GM12878 (cell line): ENCODE results near the gene ZFP91. TPM values are rescaled to one million over a fixed set of nuclear protein-coding genes. Genes with fewer than 3 reads are reported as not detected.

Experiments
- ATAC-seq: fragments of 200-7000 bp; cut with Tn5 transposase; 3 replicates; pipeline ENCODE4 v1.9.1; 2020; ENCODE audit warnings: mild to moderate bottlenecking, moderate library complexity
- BruUV-seq: library from RNA; stranded (reverse); fragments of 400-500 nt; replicated peaks from 2 replicates; lab custom pipeline; 2021; lab: Mats Ljungman, UMichigan
- CTCF ChIA-PET: fragments of 300-600 bp; sonication (Branson Sonifier 250); formaldehyde crosslinking; extraction: SDS; loops from one replicate; lab custom pipeline; 2021; ENCODE audit warnings: inconsistent platforms; lab: Yijun Ruan, JAX
- POLR2A ChIA-PET: fragments of 350-600 bp; formaldehyde crosslinking; extraction: SDS; loops from one replicate; lab custom pipeline; 2021; ENCODE audit warnings: inconsistent platforms; lab: Charles Lee
- RAD21 ChIA-PET: fragments of 300-600 bp; sonication (Branson Sonifier 250); formaldehyde crosslinking; loops from one replicate; lab custom pipeline; 2023; ENCODE audit warnings: antibody characterized with exemption; ENCODE audit not compliant: unreplicated experiment; lab: Charles Lee
- SMC1A ChIA-PET: fragments of 300-600 bp; sonication (Branson Sonifier 250); formaldehyde crosslinking; loops from one replicate; lab custom pipeline; 2023; ENCODE audit not compliant: unreplicated experiment, uncharacterized antibody; lab: Charles Lee
- DNase-seq: peaks from one replicate; pipeline ENCODE4 v3.0.0-alpha.2; 2011; ENCODE audit warnings: low read depth, low spot score
- FAIRE-seq: peaks from 3 replicates; lab custom pipeline; 2011; peaks lifted over from hg19 to GRCh38; lab: Jason Lieb, UNC
- H2AFZ ChIP-seq: 2 replicates; pipeline ENCODE4 v1.6.0; 2011; ENCODE audit warnings: low read depth, low read length, control low read depth; ENCODE audit not compliant: control insufficient read depth
- H3K27ac ChIP-seq: 2 replicates; pipeline ENCODE4 v1.5.1; 2011; ENCODE audit warnings: control low read depth; ENCODE audit not compliant: control insufficient read depth, insufficient read depth
- H3K27me3 ChIP-seq, 2 experiments: replicated peaks in 1 of 2; 2 replicates each; pipeline versions ENCODE4 v1.6.0 to v1.6.1; 2011; ENCODE audit warnings: low read length in 1 of 2; ENCODE audit not compliant: control insufficient read depth in 2 of 2, insufficient read depth in 2 of 2
- H3K36me3 ChIP-seq, 2 experiments: 2 replicates each; pipeline ENCODE4 v1.5.1; 2011; ENCODE audit warnings: low read length in 1 of 2; ENCODE audit not compliant: control insufficient read depth in 2 of 2, insufficient read depth in 2 of 2
- H3K4me1 ChIP-seq: 2 replicates; pipeline ENCODE4 v1.6.1; 2011; ENCODE audit warnings: mild to moderate bottlenecking, low read length, moderate library complexity, mixed read lengths; ENCODE audit not compliant: control insufficient read depth, insufficient read depth
- H3K4me2 ChIP-seq: 2 replicates; pipeline ENCODE4 v1.6.0; 2011; ENCODE audit warnings: control low read depth; ENCODE audit not compliant: control insufficient read depth, insufficient read depth
- H3K4me3 ChIP-seq: fragments of 200-600 bp; sonication (generic); 2 replicates; pipeline ENCODE4 v1.5.1; 2016
- H3K79me2 ChIP-seq: 2 replicates; pipeline ENCODE4 v1.6.0; 2011; ENCODE audit warnings: low read length; ENCODE audit not compliant: control insufficient read depth, insufficient read depth
- H3K9ac ChIP-seq: 2 replicates; pipeline ENCODE4 v1.8.0; 2011; ENCODE audit warnings: low read length, control low read depth, mixed read lengths; ENCODE audit not compliant: control insufficient read depth, insufficient read depth
- H3K9me3 ChIP-seq: replicated peaks from 3 replicates; pipeline ENCODE4 v1.5.1; 2011; ENCODE audit warnings: mild to moderate bottlenecking, low read length; ENCODE audit not compliant: control insufficient read depth, insufficient read depth
- H4K20me1 ChIP-seq: 2 replicates; pipeline ENCODE4 v1.6.0; 2011; ENCODE audit not compliant: control insufficient read depth, insufficient read depth
- BACH1 ChIP-seq: fragments of 450-650 bp; IDR thresholded peaks from 2 replicates; pipeline ENCODE4 v1.6.1; 2017; ENCODE audit warnings: mild to moderate bottlenecking, borderline replicate concordance
- CHD4 ChIP-seq: fragments of 200-600 bp; sonication (generic); IDR thresholded peaks from 2 replicates; pipeline ENCODE4 v1.6.1; 2016; ENCODE audit warnings: mild to moderate bottlenecking
- EED ChIP-seq: sonication (generic); IDR thresholded peaks from 2 replicates; pipeline ENCODE4 v1.6.1; 2016; ENCODE audit warnings: antibody characterized with exemption, low read depth
- JUND ChIP-seq: IDR thresholded peaks from 2 replicates; pipeline ENCODE4 v1.6.1; 2012; ENCODE audit warnings: low read depth, mild to moderate bottlenecking, low read length, improper control_type of control experiment, moderate library complexity
- KDM1A ChIP-seq: fragments of 200-600 bp; sonication (generic); IDR thresholded peaks from 2 replicates; pipeline ENCODE4 v1.6.1; 2016; ENCODE audit warnings: borderline replicate concordance
- ZNF24 ChIP-seq: fragments of 450-650 bp; IDR thresholded peaks from 2 replicates; pipeline ENCODE4 v1.6.1; 2017; ENCODE audit warnings: antibody characterized with exemption, mild to moderate bottlenecking
- WGBS: methylation state at CpG from one replicate; pipeline ENCODE4 v1.1.6; 2016; ENCODE audit warnings: low lambda C conversion rate; ENCODE audit not compliant: insufficient replicate concordance, insufficient coverage; ENCODE audit errors: missing lambda C conversion rate; 5-methylcytosine and 5-hydroxymethylcytosine counted together
- in situ Hi-C: fragments of 300-500 bp; cut with MboI; formaldehyde crosslinking; loops from 9 replicates; pipeline ENCODE4 v1.14.3; 2018; ENCODE audit warnings: mixed read lengths
- intact Hi-C: fragments of 100-400 bp; cut with micrococcal nuclease; formaldehyde crosslinking; loops from one replicate; pipeline ENCODE4 v1.14.2; 2022; ENCODE audit not compliant: unreplicated experiment
- polyA plus RNA-seq, 11 experiments: library from polyadenylated mRNA; depleted of rRNA in 4 of 11; unstranded in 6 of 11; stranded (reverse) in 5 of 11; fragments of >200 nt; fragmentation: Nextera tagmentation in 4 of 11; fragmentation: Illumina TruSeq in 1 of 11; extraction: Ambion mirVana in 4 of 11; extraction: Trizol in 1 of 11; gene quantifications; 1 replicate in 1 of 11; 2 replicates in 10 of 11; pipeline versions ENCODE4 v1.2.1 to v1.2.3, GENCODE V29; 2011 to 2016; ENCODE audit warnings: inconsistent platforms in 2 of 11, missing spikeins in 2 of 11, low read depth in 1 of 11
- total RNA-seq, 4 experiments: library from RNA; depleted of rRNA in 3 of 4; stranded (reverse); fragments of >200 nt in 3 of 4; fragmentation: Illumina TruSeq in 1 of 4; extraction: Trizol in 1 of 4; gene quantifications; 2 replicates each; pipeline versions ENCODE4 v1.2.1 to v1.2.3, GENCODE V29; 2013 to 2021
- TF ChIP-seq, protein P1 (sequence below): IDR thresholded peaks from 2 replicates; pipeline ENCODE4 v1.6.1; 2011; ENCODE audit warnings: mild to moderate bottlenecking, low read depth, low read length, moderate library complexity; ENCODE audit not compliant: insufficient replicate concordance
- TF ChIP-seq, protein P2 (sequence below): IDR thresholded peaks from 2 replicates; pipeline ENCODE4 v1.6.1; 2012; ENCODE audit warnings: improper control_type of control experiment, low read depth, low read length; ENCODE audit not compliant: insufficient replicate concordance
- TF ChIP-seq, protein P3 (sequence below): fragments of 150-350 bp; IDR thresholded peaks from 2 replicates; pipeline ENCODE4 v1.6.1; 2016; ENCODE audit warnings: low read depth, low read length
- TF ChIP-seq, protein P4 (sequence below): IDR thresholded peaks from 2 replicates; pipeline ENCODE4 v1.6.1; 2011; ENCODE audit warnings: low read depth, low read length, improper control_type of control experiment, borderline replicate concordance

The ZFP91 gene
- total and polyA plus RNA-seq, 10 of the 15 experiments (the other 5 are each of a cell fraction or from before 2014, with no cell fraction given): 12.9 to 54.1 (median 31.7) TPM

DNA sequence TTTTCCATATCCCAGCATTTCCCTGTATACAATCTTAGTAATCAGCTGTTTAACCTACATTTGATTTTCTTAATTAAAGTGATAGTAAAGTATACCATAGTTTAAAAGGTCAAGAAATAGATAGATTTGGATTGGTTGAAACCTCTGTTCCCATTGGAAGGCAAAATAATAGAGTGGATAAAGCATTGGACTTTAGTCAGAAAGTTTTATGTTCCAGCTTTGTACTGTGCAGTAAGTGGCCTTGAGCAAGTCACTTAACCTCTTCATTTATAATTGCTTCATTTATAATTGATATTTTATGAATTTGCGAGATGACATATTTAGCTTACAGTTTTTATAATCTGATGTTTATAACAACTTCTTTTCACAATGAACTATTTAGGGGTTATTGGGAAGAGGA, 3.6 kb downstream of the ZFP91 start:
- no peak for FAIRE-seq
- Histone ChIP-seq H2AFZ (no peak overlapping the region), H3K9ac (no peak overlapping the region; the same call in 1 of the 2 replicates), H3K9me3 (no peaks in the 10 kb centered on the region), H3K27me3 (no peaks in the 10 kb centered on the region), H3K79me2 (peaks cover 84% of the 10 kb centered on the region), H3K4me1 (peaks cover 12% of the 10 kb centered on the region; the same call in 1 of the 2 replicates), H3K4me3 (peak overlapping the region; percentile 39), H3K4me2 (peak overlapping the region; percentile 72), H4K20me1 (no peaks in the 10 kb centered on the region), H3K36me3 (peaks cover 0 to 5% of the 10 kb centered on the region in 2 experiments; a peak in 2 of 4 replicates), H3K27ac (peak overlapping the region; percentile 9; the same call in 1 of the 2 replicates)
- no peak for DNase-seq
- 100% methylated on average over 1 of the region's 1 CpG for WGBS
- BruUV-seq: no TSS peak
- in situ Hi-C loops (loop anchor here (25.0 kb wide), 2 partner anchors 1080 to 1245 kb away; partner anchors contain the start of genes P2RX3, PATL1 and SSRP1), intact Hi-C loops (no loop called here)
- ChIA-PET CTCF (interaction anchor here (2.7 to 10.4 kb wide), 3 partner anchors 14 to 65 kb away, joined by 8 to 110 read pairs (median 39); no protein-coding TSS in a partner anchor), RAD21 (interaction anchor here (0.6 to 1.5 kb wide), 5 partner anchors 15 to 851 kb away, joined by 3 to 11 read pairs (median 5); partner anchors contain the start of gene DTX4), SMC1A (interaction anchor here (0.8 to 2.8 kb wide), 6 partner anchors 13 to 821 kb away, joined by 3 to 10 read pairs (median 4); partner anchors contain the start of gene CTNND1), POLR2A (interaction anchor here (0.7 to 1.6 kb wide), 3 partner anchors 15 to 66 kb away, joined by 3 read pairs; no protein-coding TSS in a partner anchor)
- no peak for ATAC-seq
- no peak for TF ChIP-seq JUND
- no peak for TF ChIP-seq BACH1
- no peak for TF ChIP-seq EED
- TF ChIP-seq CHD4: no peak
- TF ChIP-seq, protein P1, sequence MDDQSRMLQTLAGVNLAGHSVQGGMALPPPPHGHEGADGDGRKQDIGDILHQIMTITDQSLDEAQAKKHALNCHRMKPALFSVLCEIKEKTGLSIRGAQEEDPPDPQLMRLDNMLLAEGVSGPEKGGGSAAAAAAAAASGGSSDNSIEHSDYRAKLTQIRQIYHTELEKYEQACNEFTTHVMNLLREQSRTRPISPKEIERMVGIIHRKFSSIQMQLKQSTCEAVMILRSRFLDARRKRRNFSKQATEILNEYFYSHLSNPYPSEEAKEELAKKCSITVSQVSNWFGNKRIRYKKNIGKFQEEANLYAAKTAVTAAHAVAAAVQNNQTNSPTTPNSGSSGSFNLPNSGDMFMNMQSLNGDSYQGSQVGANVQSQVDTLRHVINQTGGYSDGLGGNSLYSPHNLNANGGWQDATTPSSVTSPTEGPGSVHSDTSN: no peak
- TF ChIP-seq, protein P2, sequence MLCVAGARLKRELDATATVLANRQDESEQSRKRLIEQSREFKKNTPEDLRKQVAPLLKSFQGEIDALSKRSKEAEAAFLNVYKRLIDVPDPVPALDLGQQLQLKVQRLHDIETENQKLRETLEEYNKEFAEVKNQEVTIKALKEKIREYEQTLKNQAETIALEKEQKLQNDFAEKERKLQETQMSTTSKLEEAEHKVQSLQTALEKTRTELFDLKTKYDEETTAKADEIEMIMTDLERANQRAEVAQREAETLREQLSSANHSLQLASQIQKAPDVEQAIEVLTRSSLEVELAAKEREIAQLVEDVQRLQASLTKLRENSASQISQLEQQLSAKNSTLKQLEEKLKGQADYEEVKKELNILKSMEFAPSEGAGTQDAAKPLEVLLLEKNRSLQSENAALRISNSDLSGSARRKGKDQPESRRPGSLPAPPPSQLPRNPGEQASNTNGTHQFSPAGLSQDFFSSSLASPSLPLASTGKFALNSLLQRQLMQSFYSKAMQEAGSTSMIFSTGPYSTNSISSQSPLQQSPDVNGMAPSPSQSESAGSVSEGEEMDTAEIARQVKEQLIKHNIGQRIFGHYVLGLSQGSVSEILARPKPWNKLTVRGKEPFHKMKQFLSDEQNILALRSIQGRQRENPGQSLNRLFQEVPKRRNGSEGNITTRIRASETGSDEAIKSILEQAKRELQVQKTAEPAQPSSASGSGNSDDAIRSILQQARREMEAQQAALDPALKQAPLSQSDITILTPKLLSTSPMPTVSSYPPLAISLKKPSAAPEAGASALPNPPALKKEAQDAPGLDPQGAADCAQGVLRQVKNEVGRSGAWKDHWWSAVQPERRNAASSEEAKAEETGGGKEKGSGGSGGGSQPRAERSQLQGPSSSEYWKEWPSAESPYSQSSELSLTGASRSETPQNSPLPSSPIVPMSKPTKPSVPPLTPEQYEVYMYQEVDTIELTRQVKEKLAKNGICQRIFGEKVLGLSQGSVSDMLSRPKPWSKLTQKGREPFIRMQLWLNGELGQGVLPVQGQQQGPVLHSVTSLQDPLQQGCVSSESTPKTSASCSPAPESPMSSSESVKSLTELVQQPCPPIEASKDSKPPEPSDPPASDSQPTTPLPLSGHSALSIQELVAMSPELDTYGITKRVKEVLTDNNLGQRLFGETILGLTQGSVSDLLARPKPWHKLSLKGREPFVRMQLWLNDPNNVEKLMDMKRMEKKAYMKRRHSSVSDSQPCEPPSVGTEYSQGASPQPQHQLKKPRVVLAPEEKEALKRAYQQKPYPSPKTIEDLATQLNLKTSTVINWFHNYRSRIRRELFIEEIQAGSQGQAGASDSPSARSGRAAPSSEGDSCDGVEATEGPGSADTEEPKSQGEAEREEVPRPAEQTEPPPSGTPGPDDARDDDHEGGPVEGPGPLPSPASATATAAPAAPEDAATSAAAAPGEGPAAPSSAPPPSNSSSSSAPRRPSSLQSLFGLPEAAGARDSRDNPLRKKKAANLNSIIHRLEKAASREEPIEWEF: no peak
- no peak for TF ChIP-seq KDM1A
- TF ChIP-seq ZNF24: no peak
- TF ChIP-seq, protein P3, sequence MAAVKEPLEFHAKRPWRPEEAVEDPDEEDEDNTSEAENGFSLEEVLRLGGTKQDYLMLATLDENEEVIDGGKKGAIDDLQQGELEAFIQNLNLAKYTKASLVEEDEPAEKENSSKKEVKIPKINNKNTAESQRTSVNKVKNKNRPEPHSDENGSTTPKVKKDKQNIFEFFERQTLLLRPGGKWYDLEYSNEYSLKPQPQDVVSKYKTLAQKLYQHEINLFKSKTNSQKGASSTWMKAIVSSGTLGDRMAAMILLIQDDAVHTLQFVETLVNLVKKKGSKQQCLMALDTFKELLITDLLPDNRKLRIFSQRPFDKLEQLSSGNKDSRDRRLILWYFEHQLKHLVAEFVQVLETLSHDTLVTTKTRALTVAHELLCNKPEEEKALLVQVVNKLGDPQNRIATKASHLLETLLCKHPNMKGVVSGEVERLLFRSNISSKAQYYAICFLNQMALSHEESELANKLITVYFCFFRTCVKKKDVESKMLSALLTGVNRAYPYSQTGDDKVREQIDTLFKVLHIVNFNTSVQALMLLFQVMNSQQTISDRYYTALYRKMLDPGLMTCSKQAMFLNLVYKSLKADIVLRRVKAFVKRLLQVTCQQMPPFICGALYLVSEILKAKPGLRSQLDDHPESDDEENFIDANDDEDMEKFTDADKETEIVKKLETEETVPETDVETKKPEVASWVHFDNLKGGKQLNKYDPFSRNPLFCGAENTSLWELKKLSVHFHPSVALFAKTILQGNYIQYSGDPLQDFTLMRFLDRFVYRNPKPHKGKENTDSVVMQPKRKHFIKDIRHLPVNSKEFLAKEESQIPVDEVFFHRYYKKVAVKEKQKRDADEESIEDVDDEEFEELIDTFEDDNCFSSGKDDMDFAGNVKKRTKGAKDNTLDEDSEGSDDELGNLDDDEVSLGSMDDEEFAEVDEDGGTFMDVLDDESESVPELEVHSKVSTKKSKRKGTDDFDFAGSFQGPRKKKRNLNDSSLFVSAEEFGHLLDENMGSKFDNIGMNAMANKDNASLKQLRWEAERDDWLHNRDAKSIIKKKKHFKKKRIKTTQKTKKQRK: no peak
- TF ChIP-seq, protein P4, sequence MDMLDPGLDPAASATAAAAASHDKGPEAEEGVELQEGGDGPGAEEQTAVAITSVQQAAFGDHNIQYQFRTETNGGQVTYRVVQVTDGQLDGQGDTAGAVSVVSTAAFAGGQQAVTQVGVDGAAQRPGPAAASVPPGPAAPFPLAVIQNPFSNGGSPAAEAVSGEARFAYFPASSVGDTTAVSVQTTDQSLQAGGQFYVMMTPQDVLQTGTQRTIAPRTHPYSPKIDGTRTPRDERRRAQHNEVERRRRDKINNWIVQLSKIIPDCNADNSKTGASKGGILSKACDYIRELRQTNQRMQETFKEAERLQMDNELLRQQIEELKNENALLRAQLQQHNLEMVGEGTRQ: no peak
